ENCODE data around the gene LRIT2.

DNA sequence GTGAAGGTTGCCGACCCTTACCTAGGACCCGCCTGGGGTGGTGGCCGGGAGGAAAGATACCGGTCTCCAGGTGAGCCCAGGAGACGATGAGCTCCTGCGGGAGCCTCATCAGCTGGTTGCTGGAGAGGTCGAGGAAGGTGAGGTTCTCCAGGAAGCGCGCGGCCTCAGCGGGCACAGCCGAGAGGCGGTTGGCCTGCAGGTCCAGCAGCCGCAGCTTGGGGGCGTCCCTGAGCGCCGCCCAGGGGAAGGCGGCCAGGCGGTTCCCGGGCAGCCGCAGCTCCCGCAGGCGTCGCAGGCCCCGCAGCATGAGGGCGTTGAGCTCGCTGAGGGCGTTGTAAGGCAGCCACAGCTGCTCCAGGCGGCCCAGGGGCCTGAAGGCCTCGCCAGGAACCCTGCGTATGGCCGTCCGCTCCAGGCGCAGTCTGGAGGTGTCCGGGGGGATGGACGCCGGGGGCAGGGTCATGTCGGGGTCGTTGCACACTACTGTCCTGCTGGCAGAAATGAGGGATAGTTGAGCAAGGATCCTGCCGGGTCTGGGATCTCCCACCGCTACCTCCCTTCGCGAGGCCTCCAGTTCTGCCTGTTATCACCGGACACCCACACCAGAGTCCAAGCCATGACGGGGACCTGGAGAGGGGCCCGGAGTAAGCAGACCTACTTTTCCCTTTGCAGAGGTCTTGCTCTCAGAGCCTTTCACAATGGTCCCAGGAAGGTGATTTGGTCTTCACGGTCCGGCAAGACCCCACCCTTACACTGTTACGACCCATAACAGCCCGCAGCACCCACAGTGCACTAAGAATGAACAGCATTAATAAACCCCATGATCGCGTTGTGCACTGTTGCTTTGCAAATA, 12.1 kb upstream of the LRIT2 start:
- TF ChIP-seq, protein P1, sequence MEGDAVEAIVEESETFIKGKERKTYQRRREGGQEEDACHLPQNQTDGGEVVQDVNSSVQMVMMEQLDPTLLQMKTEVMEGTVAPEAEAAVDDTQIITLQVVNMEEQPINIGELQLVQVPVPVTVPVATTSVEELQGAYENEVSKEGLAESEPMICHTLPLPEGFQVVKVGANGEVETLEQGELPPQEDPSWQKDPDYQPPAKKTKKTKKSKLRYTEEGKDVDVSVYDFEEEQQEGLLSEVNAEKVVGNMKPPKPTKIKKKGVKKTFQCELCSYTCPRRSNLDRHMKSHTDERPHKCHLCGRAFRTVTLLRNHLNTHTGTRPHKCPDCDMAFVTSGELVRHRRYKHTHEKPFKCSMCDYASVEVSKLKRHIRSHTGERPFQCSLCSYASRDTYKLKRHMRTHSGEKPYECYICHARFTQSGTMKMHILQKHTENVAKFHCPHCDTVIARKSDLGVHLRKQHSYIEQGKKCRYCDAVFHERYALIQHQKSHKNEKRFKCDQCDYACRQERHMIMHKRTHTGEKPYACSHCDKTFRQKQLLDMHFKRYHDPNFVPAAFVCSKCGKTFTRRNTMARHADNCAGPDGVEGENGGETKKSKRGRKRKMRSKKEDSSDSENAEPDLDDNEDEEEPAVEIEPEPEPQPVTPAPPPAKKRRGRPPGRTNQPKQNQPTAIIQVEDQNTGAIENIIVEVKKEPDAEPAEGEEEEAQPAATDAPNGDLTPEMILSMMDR (conservative IDR thresholded peaks at IDR 0.05; ENCODE audit: low read depth, low read length): no peak
- no peak for TF ChIP-seq EZH2 (IDR thresholded peaks at IDR 0.05; ENCODE audit: low read length, unreplicated experiment)

Data from PC-3 (cell line).